HepG2 (cell line): Measurements from ENCODE around the gene DENND4B. TPM values are rescaled to one million over a fixed set of nuclear protein-coding genes. Genes with fewer than 3 reads are reported as not detected.

Experiments
- CBX1 ChIP-seq: IDR thresholded peaks from one replicate; pipeline ENCODE4 v1.6.1; 2016; ENCODE audit warnings: antibody characterized with exemption, low read depth
- HDAC6 ChIP-seq: fragments of 200-600 bp; sonication (generic); IDR thresholded peaks from 2 replicates; pipeline ENCODE4 v1.7.0; 2017; ENCODE audit warnings: mild to moderate bottlenecking, antibody characterized with exemption, low read length, low read depth
- MBD4 ChIP-seq: IDR thresholded peaks from 2 replicates; pipeline ENCODE4 v1.6.1; 2012; ENCODE audit warnings: low read length, inconsistent platforms, borderline replicate concordance
- REL ChIP-seq: sonication (generic); formaldehyde crosslinking; conservative IDR thresholded peaks from 2 replicates; pipeline ENCODE4 v1.8.0; 2022; ENCODE audit warnings: mild to moderate bottlenecking, missing genetic modification reagents, moderate library complexity
- THYN1 ChIP-seq: sonication (generic); formaldehyde crosslinking; IDR thresholded peaks from 2 replicates; pipeline ENCODE4 v1.8.1; 2023; ENCODE audit warnings: low read depth, mild to moderate bottlenecking, moderate library complexity, missing genetic modification reagents, borderline replicate concordance
- ZC3H13 ChIP-seq: sonication (generic); formaldehyde crosslinking; IDR thresholded peaks from 2 replicates; pipeline ENCODE4 v1.8.1; 2023; ENCODE audit warnings: mild to moderate bottlenecking, missing genetic modification reagents, moderate library complexity
- ZFP62 ChIP-seq: sonication (generic); formaldehyde crosslinking; IDR thresholded peaks from 2 replicates; pipeline ENCODE4 v1.4.0; 2020; ENCODE audit warnings: missing genetic modification reagents
- ZMAT3 ChIP-seq: sonication (generic); formaldehyde crosslinking; conservative IDR thresholded peaks from 2 replicates; pipeline ENCODE4 v1.7.0; 2021; ENCODE audit warnings: missing genetic modification reagents
- ZNF234 ChIP-seq: sonication (generic); formaldehyde crosslinking; conservative IDR thresholded peaks from 2 replicates; pipeline ENCODE4 v1.5.1; 2020; ENCODE audit warnings: mild to moderate bottlenecking, missing genetic modification reagents
- ZNF30 ChIP-seq: sonication (generic); formaldehyde crosslinking; IDR thresholded peaks from 2 replicates; pipeline ENCODE4 v1.5.0; 2020; ENCODE audit warnings: mild to moderate bottlenecking, missing genetic modification reagents
- ZNF619 ChIP-seq: sonication (generic); formaldehyde crosslinking; IDR thresholded peaks from 2 replicates; pipeline ENCODE4 v1.4.0; 2020; ENCODE audit warnings: mild to moderate bottlenecking, missing genetic modification reagents
- ZNF780A ChIP-seq: sonication (generic); formaldehyde crosslinking; IDR thresholded peaks from 2 replicates; pipeline ENCODE4 v1.8.0; 2022; ENCODE audit warnings: mild to moderate bottlenecking, missing genetic modification reagents, moderate library complexity
- ZNF879 ChIP-seq: sonication (generic); formaldehyde crosslinking; IDR thresholded peaks from 2 replicates; pipeline ENCODE4 v1.8.1; 2023; ENCODE audit warnings: missing genetic modification reagents
- polyA plus RNA-seq, 8 experiments: library from polyadenylated mRNA; depleted of rRNA in 3 of 8; stranded (reverse) in 7 of 8; unstranded in 1 of 8; fragments of >200 nt; fragmentation: Illumina TruSeq in 4 of 8; extraction: Trizol in 4 of 8; gene quantifications; 2 replicates each; pipeline versions ENCODE4 v1.2.1 to v1.2.3, GENCODE V29; 2011 to 2016; ENCODE audit warnings: low read depth in 4 of 8, missing spikeins in 1 of 8, mixed read lengths in 1 of 8; ENCODE audit not compliant: insufficient read depth in 1 of 8
- total RNA-seq, 5 experiments: library from RNA; depleted of rRNA; stranded (reverse); fragments of >200 nt; fragmentation: Illumina TruSeq; extraction: Trizol; gene quantifications; 2 replicates each; pipeline ENCODE4 v1.2.3, GENCODE V29; 2016; ENCODE audit warnings: low read depth in 1 of 5
- TF ChIP-seq, protein P1 (sequence below): sonication (generic); formaldehyde crosslinking; IDR thresholded peaks from 2 replicates; pipeline ENCODE4 v1.8.1; 2023; ENCODE audit warnings: mild to moderate bottlenecking, missing genetic modification reagents, borderline replicate concordance
- TF ChIP-seq, protein P2 (sequence below): IDR thresholded peaks from 2 replicates; pipeline ENCODE4 v1.6.1; 2016; ENCODE audit warnings: missing compliant biosample characterization, missing genetic modification reagents, borderline replicate concordance
- TF ChIP-seq, protein P3 (sequence below): sonication (generic); formaldehyde crosslinking; IDR thresholded peaks from 2 replicates; pipeline ENCODE4 v1.8.1; 2022; ENCODE audit warnings: low read depth, mild to moderate bottlenecking, missing genetic modification reagents
- TF ChIP-seq, protein P4 (sequence below): sonication (generic); formaldehyde crosslinking; IDR thresholded peaks from 2 replicates; pipeline ENCODE4 v1.4.0; 2020; ENCODE audit warnings: missing genetic modification reagents
- TF ChIP-seq, protein P5 (sequence below): sonication (generic); formaldehyde crosslinking; IDR thresholded peaks from 2 replicates; pipeline ENCODE4 v1.9.0; 2021; ENCODE audit warnings: missing genetic modification reagents, borderline replicate concordance

The DENND4B gene
- total and polyA plus RNA-seq, 2 of the 13 experiments (the other 11 are each of a cell fraction or from before 2014, with no cell fraction given) = 15.1 to 20.3 TPM

DNA sequence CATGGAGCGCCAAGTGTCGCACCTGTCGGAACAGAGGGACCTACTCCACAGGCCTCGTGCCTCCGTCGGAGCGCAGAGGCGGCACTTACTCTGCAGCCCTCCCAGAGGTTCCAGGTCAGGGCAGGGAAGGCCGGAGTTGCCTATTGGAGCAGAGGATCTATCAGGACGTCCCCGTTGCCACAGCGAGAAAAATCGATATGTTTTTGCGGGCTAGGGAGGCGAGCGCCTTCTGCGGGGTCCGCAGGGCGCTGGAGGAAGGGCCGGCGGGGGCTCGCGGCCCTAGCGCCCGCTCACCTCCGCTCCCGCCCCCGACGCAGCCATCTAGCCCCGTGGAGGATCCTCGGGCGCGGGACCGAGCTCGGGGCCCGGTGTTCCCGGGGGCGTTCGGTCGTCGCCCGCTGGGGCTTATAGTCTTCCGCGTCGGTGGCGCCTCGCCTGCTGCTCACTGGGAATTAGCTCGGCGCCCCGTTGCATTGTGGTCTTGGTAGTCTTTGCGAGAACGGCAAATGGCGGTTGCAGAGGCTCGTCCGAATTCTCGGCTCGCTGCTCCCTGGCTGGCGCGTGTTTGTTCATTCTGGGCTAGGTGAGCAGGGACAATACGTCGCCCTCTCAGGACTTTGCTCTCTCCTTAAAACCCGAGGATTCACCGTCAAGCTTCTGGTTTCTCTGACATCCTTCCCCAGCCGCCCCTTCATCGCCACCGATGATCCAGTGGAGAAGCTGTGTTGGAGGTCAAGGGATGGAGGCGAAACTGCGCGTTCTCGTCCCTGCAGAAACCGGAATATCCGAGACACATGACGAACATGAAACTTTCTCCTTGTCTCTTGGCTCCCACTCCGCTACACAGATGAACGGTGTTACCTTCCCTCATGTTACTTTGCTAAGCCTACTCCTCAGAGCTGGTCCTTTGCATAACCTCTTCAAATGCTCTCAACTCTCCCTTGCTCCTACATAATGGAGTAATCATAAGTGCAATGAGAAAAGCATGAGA lies 31.0 kb upstream of the DENND4B start, which contains the start of gene JTB (continued):
- peak; percentile 19; the same call in 1 of the 2 replicates for TF ChIP-seq ZC3H13 (CRISPR knock-in tag)
- no peak for TF ChIP-seq MBD4
- TF ChIP-seq ZFP62 (CRISPR knock-in tag) = no peak; the same call in 1 of the 2 replicates
- no peak for TF ChIP-seq HDAC6
- 0 out of 2 replicates have a peak, but pooled peaks have one; percentile 63 for TF ChIP-seq ZNF30 (CRISPR knock-in tag)
- no peak; the same call in none of the 2 replicates for TF ChIP-seq REL
- TF ChIP-seq, protein P1, sequence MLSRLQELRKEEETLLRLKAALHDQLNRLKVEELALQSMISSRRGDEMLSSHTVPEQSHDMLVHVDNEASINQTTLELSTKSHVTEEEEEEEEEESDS (CRISPR knock-in tag) = peak; percentile 63; the same call in 1 of the 2 replicates
- peak; percentile 65; the same call in 1 of the 2 replicates for TF ChIP-seq ZMAT3 (CRISPR knock-in tag)
- peak; percentile 83; the same call in 1 of the 2 replicates for TF ChIP-seq THYN1 (CRISPR knock-in tag)
- no peak for TF ChIP-seq CBX1
- TF ChIP-seq, protein P2, sequence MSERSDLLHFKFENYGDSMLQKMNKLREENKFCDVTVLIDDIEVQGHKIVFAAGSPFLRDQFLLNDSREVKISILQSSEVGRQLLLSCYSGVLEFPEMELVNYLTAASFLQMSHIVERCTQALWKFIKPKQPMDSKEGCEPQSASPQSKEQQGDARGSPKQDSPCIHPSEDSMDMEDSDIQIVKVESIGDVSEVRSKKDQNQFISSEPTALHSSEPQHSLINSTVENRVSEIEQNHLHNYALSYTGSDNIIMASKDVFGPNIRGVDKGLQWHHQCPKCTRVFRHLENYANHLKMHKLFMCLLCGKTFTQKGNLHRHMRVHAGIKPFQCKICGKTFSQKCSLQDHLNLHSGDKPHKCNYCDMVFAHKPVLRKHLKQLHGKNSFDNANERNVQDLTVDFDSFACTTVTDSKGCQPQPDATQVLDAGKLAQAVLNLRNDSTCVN (CRISPR knock-in tag) = 0 out of 2 replicates have a peak, but pooled peaks have one; percentile 22
- TF ChIP-seq, protein P3, sequence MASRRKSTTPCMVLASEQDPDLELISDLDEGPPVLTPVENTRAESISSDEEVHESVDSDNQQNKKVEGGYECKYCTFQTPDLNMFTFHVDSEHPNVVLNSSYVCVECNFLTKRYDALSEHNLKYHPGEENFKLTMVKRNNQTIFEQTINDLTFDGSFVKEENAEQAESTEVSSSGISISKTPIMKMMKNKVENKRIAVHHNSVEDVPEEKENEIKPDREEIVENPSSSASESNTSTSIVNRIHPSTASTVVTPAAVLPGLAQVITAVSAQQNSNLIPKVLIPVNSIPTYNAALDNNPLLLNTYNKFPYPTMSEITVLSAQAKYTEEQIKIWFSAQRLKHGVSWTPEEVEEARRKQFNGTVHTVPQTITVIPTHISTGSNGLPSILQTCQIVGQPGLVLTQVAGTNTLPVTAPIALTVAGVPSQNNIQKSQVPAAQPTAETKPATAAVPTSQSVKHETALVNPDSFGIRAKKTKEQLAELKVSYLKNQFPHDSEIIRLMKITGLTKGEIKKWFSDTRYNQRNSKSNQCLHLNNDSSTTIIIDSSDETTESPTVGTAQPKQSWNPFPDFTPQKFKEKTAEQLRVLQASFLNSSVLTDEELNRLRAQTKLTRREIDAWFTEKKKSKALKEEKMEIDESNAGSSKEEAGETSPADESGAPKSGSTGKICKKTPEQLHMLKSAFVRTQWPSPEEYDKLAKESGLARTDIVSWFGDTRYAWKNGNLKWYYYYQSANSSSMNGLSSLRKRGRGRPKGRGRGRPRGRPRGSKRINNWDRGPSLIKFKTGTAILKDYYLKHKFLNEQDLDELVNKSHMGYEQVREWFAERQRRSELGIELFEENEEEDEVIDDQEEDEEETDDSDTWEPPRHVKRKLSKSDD (CRISPR knock-in tag) = no peak; the same call in 1 of the 2 replicates
- peak; percentile 77; the same call in 1 of the 2 replicates for TF ChIP-seq ZNF619
- TF ChIP-seq, protein P4, sequence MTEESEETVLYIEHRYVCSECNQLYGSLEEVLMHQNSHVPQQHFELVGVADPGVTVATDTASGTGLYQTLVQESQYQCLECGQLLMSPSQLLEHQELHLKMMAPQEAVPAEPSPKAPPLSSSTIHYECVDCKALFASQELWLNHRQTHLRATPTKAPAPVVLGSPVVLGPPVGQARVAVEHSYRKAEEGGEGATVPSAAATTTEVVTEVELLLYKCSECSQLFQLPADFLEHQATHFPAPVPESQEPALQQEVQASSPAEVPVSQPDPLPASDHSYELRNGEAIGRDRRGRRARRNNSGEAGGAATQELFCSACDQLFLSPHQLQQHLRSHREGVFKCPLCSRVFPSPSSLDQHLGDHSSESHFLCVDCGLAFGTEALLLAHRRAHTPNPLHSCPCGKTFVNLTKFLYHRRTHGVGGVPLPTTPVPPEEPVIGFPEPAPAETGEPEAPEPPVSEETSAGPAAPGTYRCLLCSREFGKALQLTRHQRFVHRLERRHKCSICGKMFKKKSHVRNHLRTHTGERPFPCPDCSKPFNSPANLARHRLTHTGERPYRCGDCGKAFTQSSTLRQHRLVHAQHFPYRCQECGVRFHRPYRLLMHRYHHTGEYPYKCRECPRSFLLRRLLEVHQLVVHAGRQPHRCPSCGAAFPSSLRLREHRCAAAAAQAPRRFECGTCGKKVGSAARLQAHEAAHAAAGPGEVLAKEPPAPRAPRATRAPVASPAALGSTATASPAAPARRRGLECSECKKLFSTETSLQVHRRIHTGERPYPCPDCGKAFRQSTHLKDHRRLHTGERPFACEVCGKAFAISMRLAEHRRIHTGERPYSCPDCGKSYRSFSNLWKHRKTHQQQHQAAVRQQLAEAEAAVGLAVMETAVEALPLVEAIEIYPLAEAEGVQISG (CRISPR knock-in tag) = peak; percentile 93
- TF ChIP-seq, protein P5, sequence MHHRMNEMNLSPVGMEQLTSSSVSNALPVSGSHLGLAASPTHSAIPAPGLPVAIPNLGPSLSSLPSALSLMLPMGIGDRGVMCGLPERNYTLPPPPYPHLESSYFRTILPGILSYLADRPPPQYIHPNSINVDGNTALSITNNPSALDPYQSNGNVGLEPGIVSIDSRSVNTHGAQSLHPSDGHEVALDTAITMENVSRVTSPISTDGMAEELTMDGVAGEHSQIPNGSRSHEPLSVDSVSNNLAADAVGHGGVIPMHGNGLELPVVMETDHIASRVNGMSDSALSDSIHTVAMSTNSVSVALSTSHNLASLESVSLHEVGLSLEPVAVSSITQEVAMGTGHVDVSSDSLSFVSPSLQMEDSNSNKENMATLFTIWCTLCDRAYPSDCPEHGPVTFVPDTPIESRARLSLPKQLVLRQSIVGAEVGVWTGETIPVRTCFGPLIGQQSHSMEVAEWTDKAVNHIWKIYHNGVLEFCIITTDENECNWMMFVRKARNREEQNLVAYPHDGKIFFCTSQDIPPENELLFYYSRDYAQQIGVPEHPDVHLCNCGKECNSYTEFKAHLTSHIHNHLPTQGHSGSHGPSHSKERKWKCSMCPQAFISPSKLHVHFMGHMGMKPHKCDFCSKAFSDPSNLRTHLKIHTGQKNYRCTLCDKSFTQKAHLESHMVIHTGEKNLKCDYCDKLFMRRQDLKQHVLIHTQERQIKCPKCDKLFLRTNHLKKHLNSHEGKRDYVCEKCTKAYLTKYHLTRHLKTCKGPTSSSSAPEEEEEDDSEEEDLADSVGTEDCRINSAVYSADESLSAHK (CRISPR knock-in tag) = peak; percentile 26; the same call in 1 of the 2 replicates
- TF ChIP-seq ZNF780A (CRISPR knock-in tag) = 0 out of 2 replicates have a peak, but pooled peaks have one; percentile 37
- TF ChIP-seq ZNF879 (CRISPR knock-in tag) = no peak
- no peak for TF ChIP-seq ZNF234 (CRISPR knock-in tag)
